ENCODE measurements around the gene ADH6. TPM values are rescaled to one million over a fixed set of nuclear protein-coding genes. Genes with fewer than 3 reads are reported as not detected.
A peak's percentile ranks its signal among the peaks of the same experiment; 100 is the strongest.

The ADH6 gene
- polyA plus RNA-seq, 2 of the 4 experiments (the other 2 are of a cell fraction), result 0.72 TPM; not detected in 1

GRCh38 chr4:99156992-99157391 is 62.1 kb downstream of the ADH6 start:
- Histone ChIP-seq H3K4me2 (no peak overlapping the region), H3K9me3 (no peaks in the 10 kb centered on the region), H3K4me1 (no peaks in the 10 kb centered on the region), H3K4me3 (no peak overlapping the region), H3K27ac (no peak overlapping the region)
- ATAC-seq, result no peak
- POLR2A ChIA-PET, result no interaction called here
- CTCF ChIA-PET, result no interaction called here
- DNase-seq (ENCODE audit: low read depth in 1 of 2, low spot score in 1 of 2), result peak in 1 of 2 experiments; percentile 12
- no peak for FAIRE-seq
- 0% methylated on average over 1 of the region's 1 CpG for WGBS (ENCODE audit: missing lambda C conversion rate)
- TF ChIP-seq HEYL (CRISPR knock-in tag; IDR thresholded peaks at IDR 0.05) (no peak), CHD4 (IDR thresholded peaks at IDR 0.05; ENCODE audit: borderline replicate concordance) (no peak), PHF8 (IDR thresholded peaks at IDR 0.05; ENCODE audit: borderline replicate concordance, low read depth) (no peak), TP53 (CRISPR knock-in tag; IDR thresholded peaks at IDR 0.05) (no peak), FOSL2 (IDR thresholded peaks at IDR 0.05) (no peak), FOSL2 (CRISPR knock-in tag; IDR thresholded peaks at IDR 0.05) (no peak), JUN (IDR thresholded peaks at IDR 0.05) (no peak), RFX5 (IDR thresholded peaks at IDR 0.05) (no peak), TFCP2L1 (CRISPR knock-in tag; IDR thresholded peaks at IDR 0.05) (no peak)

- H3K4me1 ChIP-seq, result no peaks in the 10 kb centered on the region
- ATAC-seq (no peak), DNase-seq (ENCODE audit: low read depth in 1 of 2, low spot score in 1 of 2) (no peak), FAIRE-seq (no peak)
- no peak overlapping the region for H3K27ac ChIP-seq
- no peaks in the 10 kb centered on the region for H3K9me3 ChIP-seq
- TF ChIP-seq BHLHE40 (IDR thresholded peaks at IDR 0.05; ENCODE audit: low read depth, low read length) (no peak), RCOR1 (IDR thresholded peaks at IDR 0.05; ENCODE audit: low read depth, low read length) (no peak), SMC3 (IDR thresholded peaks at IDR 0.05) (no peak), USF2 (IDR thresholded peaks at IDR 0.05) (no peak), CTCF (IDR thresholded peaks at IDR 0.05) (no peak), FOSL2 (IDR thresholded peaks at IDR 0.05) (no peak), FOSL2 (CRISPR knock-in tag; IDR thresholded peaks at IDR 0.05) (no peak), TFCP2L1 (CRISPR knock-in tag; IDR thresholded peaks at IDR 0.05) (no peak), EHMT2 (IDR thresholded peaks at IDR 0.05; ENCODE audit: low read depth) (no peak), HES2 (IDR thresholded peaks at IDR 0.05) (no peak), FOSB (CRISPR knock-in tag; IDR thresholded peaks at IDR 0.05) (no peak), NPAS2 (CRISPR knock-in tag; IDR thresholded peaks at IDR 0.05; ENCODE audit: borderline replicate concordance) (no peak), HMGXB4 (CRISPR knock-in tag; IDR thresholded peaks at IDR 0.05; ENCODE audit: borderline replicate concordance) (no peak)
- 44% methylated on average over 4 of the region's 4 CpGs for whole genome bisulfite sequencing (ENCODE audit: missing lambda C conversion rate)
- H3K4me3 ChIP-seq, result no peak overlapping the region
- CTCF ChIA-PET, result no interaction called here
- POLR2A ChIA-PET, result no interaction called here
- H3K4me2 ChIP-seq, result no peak overlapping the region
Measured at GRCh38 chr4:99154658-99155342, 64.2 kb downstream of the ADH6 start.

Other genes starting within 250 kb of the ADH6 start
- 76.8 and 106 TPM in 2 replicates for gene METAP1, start 223.5 kb downstream of the ADH6 start, polyA plus RNA-seq (2011; rRNA removed)
- gene METAP1, start 223.5 kb downstream of the ADH6 start, polyA plus RNA-seq (2017; fragmentation: RNase III; extraction: RNeasy Plus Mini Kit Qiagen cat#74134 plus additional on column Dnase treatment), result 60.6 to 68.2 TPM (median 64.5 TPM) in 3 replicates
- gene ADH5, start 130.5 kb downstream of the ADH6 start, polyA plus RNA-seq (2011; rRNA removed), result 134 and 152 TPM in 2 replicates
- gene ADH5, start 130.5 kb downstream of the ADH6 start, polyA plus RNA-seq (2017; fragmentation: RNase III; extraction: RNeasy Plus Mini Kit Qiagen cat#74134 plus additional on column Dnase treatment), result 118 to 124 TPM (median 120 TPM) in 3 replicates
- gene ADH4, start 74.9 kb downstream of the ADH6 start, polyA plus RNA-seq (2011; rRNA removed), result 0.15 and 0.16 TPM in 2 replicates
- not detected in 3 replicates for gene ADH4, start 74.9 kb downstream of the ADH6 start, polyA plus RNA-seq (2017; fragmentation: RNase III; extraction: RNeasy Plus Mini Kit Qiagen cat#74134 plus additional on column Dnase treatment)
- gene ADH1A, start 71.7 kb upstream of the ADH6 start, polyA plus RNA-seq (2011; rRNA removed), result not detected in 2 replicates
- gene ADH1A, start 71.7 kb upstream of the ADH6 start, polyA plus RNA-seq (2017; fragmentation: RNase III; extraction: RNeasy Plus Mini Kit Qiagen cat#74134 plus additional on column Dnase treatment), result not detected in 3 replicates
- not detected in 2 replicates for gene ADH1B, start 102.2 kb upstream of the ADH6 start, polyA plus RNA-seq (2011; rRNA removed)
- not detected in 3 replicates for gene ADH1B, start 102.2 kb upstream of the ADH6 start, polyA plus RNA-seq (2017; fragmentation: RNase III; extraction: RNeasy Plus Mini Kit Qiagen cat#74134 plus additional on column Dnase treatment)
- not detected in 2 replicates for gene ADH1C, start 133.5 kb upstream of the ADH6 start, polyA plus RNA-seq (2011; rRNA removed)
- gene ADH1C, start 133.5 kb upstream of the ADH6 start, polyA plus RNA-seq (2017; fragmentation: RNase III; extraction: RNeasy Plus Mini Kit Qiagen cat#74134 plus additional on column Dnase treatment), result not detected in 3 replicates
- gene ADH7, start 216.1 kb upstream of the ADH6 start, polyA plus RNA-seq (2011; rRNA removed), result not detected in 2 replicates
- not detected in 3 replicates for gene ADH7, start 216.1 kb upstream of the ADH6 start, polyA plus RNA-seq (2017; fragmentation: RNase III; extraction: RNeasy Plus Mini Kit Qiagen cat#74134 plus additional on column Dnase treatment)